Adrenal gland (tissue), 5 donors: ENCODE measurements around the gene COPB1.

Experiments
- CTCF ChIP-seq, 6 experiments: fragments of 450-650 bp in 4 of 6; fragments of 200-600 bp in 2 of 6; sonication (generic) in 1 of 6; IDR thresholded peaks; 1 replicate in 5 of 6; 2 replicates in 1 of 6; pipeline versions ENCODE4 v1.5.1 to v1.8.0; 2016 to 2021; ENCODE audit warnings: antibody characterized with exemption in 6 of 6, mild to moderate bottlenecking in 2 of 6, moderate library complexity in 1 of 6
- POLR2A ChIP-seq, 2 donors: fragments of 450-650 bp; IDR thresholded peaks; one replicate each; pipeline ENCODE4 v1.6.1; 2017; ENCODE audit warnings: antibody characterized with exemption in 2 of 2, mild to moderate bottlenecking in 2 of 2, moderate library complexity in 1 of 2
- donor health status: DM: no; HTN: no; CAD: no.

DNA sequence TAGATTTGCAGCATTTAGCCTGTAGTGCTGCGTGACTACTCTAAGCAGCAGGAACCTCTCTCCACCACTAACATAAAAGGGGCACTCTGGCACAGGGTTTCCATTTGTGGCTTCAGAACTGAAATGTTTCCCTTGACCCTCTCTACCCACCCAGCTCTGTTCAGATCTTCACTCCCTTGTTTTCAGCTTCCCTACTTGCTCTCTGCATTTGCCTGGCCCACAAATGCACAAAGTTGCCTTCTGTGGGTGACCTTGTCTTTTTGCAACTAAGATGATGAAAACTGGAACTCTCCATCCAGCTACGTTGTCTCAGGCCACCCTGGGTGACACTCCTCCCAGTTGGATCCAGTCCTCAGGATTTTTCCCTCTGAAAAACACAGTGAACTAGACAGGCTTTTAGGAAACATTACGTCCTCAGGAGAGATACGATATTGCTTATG is 40.4 kb upstream of the COPB1 start:
- TF ChIP-seq CTCF (IDR thresholded peaks at IDR 0.05) = no peak
- no peak for TF ChIP-seq POLR2A (IDR thresholded peaks at IDR 0.05)
